GM19463 (cell line): ENCODE results near the gene GAS2L2.

Experiments
- ATAC-seq: cut with Tn5 transposase; IDR thresholded peaks from one replicate; pipeline ENCODE4 v1.9.1; 2021; ENCODE audit warnings: mild to moderate bottlenecking, moderate library complexity; ENCODE audit not compliant: unreplicated experiment

The GAS2L2 gene

DNA sequence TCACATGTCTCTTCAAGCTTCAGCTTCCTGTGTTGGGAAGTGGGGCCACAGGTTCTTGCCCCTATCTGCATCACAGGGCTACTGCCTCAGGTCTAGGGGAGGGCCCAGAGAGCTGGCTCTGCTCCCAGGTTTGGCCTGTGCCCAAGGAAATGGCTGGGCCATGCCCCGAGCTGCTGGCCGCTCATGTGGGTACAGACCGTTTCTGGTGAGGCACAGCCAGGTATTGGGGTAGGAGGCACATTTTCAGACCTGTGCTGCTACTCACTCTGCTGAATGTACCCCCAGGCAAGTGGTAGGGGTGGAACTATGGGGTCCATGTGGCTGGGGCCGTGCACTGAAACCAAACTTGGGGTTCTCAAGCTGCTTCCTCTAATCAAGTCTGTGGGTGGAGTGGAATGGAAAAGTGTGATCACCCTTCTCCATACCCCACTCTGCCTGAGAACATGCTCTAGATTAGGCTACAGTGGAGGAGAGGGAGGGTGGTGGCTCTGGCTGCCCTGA is 4.6 kb downstream of the GAS2L2 start:
- ATAC-seq = no peak

DNA sequence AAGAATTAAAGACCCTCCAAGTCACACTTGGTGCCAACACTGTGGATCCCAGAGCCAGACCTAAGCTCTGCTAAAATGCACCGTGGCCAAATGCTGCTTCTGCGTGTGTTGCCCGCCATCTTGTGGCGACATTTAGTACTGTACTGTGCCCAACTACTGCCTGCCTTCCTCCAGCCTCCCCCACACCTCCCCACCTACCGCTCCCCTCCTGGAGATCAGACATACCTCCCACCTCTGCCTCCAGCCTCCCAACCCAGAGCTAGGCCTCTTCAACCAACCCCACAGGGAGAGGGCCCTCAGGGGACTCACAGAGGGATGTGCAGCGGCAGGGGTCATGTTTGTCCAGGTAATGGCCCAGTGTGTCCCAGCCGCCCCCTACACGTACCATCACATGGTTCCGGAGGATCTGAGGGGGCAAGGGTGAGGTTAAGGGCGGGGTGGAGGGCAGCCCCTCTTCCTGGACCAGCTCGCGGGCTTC is 5.5 kb downstream of the GAS2L2 start:
- ATAC-seq = no peak

DNA sequence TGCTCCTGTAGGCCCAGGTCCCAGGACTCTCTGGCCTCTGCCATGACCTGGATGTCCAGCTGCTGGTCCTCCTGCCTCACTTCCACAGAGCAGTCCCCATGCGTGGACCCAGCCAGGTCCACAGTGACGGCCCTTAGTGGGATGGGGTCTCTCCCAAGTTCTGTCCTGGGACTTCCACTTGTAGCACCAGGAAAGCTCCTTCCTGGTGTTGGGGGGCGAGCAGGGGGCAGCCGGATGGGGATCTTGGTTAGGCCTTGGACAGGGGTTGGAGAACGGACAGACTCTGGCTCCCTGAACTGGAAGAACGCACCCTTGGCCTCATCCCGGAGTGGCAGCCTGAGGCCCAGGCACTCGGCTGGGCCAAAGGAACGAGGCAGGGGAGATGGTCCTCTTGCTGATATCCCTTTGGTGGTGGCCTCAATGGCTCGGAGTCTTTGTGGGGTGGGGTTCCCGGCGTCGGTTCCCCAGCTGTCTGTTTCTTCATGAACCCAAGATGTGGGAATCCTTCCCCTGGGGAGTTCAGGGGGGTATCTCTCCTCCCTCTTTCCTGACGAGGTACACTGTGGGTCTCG is 7.2 kb downstream of the GAS2L2 start:
- no peak for ATAC-seq

DNA sequence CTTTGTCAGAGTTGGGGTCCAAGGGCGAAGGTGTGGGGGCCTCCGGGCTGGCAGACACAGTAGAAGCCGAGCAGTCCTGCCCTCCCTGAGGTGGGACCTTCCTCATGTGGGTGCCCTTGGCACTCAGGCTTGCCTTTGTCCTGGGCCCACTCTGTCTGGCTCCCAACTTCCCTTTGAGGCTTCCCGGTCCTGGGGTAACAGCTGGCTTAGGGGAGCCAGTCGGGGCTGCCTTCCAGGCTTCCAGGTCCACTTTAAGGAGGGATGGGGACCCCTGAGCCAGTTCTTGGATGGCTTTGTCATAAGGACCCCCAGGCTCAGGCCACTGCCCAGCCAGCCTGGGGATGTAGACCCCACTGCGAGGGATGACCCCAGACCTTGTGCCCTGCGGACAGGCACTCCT is 7.8 kb downstream of the GAS2L2 start:
- no peak for ATAC-seq

DNA sequence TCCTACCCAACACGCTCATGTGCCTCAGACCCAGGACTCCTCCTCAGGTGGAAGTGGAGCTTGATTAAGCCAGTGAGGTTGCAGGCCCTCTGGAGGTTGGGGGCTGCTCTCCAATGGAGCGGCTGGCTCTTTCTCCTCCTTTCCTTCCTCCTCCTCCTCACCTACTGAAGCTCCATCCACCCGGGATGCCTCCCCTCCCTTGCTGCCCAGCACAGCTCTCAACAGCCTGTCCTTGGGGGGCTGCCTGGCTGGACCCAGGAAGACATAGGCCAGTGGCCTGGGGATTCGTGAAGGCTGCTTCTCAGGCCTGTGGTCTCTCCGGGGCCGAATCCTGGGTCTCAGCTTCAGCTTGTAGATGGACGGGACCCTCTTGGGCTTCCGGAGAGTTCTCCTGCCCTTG is 8.2 kb downstream of the GAS2L2 start:
- ATAC-seq = no peak

DNA sequence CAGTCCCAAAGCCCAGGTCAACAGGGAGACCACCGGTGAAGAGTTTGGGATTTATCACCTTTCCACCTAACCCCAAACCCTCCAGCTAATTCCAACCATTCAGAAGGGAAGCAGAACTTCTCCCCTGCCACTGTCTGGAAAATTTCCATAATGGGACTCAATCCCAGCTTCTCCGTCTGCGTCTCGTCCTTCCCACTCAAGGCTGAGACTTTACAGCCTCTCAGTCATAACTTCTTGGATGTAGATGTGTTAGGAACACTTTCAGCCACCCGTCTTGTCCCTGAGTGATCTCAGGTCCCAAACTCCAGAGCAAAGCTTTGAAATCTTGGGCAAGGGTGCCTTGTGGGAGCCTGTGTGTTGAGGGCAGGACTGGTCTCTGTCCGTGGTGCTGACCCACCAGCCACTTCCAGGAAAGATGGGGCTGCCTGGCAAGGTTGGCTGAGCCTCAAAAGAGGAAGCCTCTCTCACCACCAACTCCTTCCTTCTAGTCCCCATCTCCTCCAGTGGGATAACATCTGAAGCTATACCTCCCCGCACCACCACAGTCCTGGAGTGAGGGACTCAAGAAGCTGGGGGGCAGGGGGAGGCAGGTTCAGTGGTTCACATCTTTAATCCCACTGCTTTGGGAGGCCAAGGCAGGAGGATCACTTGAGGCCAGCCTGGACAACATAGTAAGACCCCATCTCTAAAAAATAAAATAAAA is 9.3 kb downstream of the GAS2L2 start:
- no peak for ATAC-seq

DNA sequence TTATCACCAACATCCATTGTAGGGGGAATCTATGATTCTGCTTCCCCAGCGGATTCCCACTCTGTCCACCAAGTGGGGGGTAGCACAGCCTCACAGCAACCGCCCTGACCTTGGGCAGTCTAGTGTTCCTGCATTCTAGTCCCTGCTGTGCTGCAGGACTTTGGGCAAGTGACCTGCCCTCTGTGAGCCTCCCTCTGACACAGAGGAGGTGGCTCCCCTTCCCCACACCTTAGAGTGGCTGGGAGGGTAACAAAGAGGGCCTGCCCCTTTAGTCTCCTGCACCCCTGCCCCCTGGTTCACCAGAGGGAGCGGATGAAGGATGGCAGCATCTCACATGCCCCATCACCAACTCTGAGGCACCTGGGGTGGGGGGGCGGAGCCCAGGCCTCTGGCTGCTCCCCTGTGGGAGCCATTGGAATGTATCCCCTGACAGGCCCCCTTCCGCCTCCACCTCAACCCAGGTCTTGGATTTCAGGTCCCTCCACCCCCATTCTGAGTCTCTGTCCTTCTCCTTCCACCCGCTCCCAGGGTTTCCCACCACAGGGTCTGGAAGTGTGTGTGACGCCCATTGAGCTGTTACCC is 10.1 kb downstream of the GAS2L2 start:
- ATAC-seq = no peak

DNA sequence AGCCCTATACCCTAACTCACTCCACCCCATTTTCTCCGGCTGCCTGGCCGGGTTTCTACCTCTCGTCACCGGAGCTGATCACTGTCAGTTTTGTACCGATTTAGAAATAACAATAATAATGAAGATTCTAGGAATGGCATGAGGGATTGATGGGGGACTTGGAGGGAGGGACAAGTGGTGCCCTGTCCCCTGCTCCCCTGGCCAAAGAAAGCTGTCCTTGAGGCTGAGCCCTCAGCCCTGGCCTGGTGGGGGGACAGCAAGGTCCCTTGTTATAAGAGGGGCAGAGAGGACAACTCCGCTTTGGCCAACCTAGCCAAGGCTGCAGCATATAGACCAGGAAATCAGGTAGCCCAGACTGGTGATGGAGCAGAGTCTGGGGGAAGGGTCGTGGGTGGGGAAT is 10.5 kb downstream of the GAS2L2 start:
- no peak for ATAC-seq

DNA sequence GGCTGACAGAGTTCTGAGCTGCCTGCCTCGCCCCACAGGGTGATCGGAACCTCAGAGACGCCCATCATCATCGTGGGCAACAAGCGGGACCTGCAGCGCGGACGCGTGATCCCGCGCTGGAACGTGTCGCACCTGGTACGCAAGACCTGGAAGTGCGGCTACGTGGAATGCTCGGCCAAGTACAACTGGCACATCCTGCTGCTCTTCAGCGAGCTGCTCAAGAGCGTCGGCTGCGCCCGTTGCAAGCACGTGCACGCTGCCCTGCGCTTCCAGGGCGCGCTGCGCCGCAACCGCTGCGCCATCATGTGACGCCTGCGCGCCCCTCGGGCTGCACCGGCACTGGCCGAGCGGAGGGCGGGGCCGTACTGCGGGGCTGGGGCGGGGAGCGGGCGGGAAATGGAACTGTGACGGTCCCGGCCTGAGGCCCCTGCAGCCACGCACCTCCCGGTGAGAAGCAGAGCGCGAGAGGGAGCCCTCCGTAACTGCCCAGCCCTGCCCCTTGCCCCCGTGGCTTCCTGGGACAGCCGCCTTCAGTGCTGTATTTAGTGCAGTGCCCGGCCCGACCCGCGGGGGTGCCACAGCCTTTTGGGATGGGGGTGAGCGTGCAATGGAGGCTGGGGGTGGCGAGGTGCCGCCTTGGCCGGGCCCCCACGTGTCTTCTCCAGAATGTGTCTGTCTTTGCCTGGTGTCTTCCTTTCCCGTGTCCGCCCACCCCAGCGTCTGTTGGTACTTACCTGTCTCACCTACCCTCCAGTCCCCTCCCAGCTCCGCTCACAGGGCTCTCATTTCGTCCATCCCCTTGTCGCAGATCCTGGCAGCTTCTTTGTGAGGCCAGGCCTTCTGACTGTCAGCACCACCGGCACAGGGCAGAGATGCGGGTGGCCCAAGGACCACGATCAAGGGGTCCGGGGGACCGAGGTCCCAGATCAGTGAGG is 11.8 kb downstream of the GAS2L2 start:
- no peak for ATAC-seq

DNA sequence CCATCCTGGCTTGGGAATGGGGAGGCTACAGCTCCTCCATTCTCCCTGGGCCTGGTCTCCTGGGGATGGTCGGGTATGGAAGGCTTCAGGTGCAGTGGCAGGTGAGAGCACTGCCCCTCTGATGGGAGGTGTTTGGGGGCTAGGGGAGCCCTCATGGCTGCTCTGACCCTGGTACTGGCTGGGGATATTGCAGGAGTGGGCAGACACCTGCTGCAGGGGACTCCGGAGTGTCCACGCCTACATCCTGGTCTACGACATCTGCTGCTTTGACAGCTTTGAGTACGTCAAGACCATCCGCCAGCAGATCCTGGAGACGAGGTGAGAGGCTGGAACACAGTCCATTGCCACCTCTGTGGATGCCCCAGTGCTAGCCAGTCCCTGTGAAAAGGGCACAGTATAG is 12.8 kb downstream of the GAS2L2 start:
- ATAC-seq = no peak

DNA sequence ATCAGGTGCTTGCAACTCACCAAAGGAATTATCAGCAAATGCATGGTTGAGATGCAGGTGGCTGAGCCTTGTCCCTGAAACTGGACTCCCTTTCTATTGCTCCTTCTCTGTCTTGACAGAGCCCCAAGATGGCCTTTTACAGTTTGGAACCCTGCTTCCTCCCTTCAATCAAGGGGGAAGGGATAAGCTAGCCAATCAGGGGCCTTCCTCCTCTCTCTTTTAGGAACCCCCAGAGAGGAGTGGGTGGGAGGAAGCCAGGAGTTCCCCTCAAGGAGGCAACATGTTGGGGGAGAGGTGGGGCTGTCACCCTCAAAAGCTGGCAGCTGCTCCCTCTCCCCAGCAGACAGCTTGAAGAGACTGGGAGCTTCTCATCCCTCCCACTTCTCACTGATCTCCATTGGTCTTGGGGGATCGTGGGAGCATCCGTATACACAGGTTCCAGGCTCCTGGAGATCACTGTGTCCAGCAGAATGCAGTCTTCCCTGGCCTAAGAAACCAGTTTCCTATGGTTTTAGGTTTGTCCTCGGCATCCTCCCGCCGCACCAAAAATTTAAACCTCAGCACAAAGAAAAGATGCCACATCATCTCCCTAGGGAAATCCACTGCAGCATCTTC is 14.4 kb downstream of the GAS2L2 start:
- ATAC-seq = no peak

DNA sequence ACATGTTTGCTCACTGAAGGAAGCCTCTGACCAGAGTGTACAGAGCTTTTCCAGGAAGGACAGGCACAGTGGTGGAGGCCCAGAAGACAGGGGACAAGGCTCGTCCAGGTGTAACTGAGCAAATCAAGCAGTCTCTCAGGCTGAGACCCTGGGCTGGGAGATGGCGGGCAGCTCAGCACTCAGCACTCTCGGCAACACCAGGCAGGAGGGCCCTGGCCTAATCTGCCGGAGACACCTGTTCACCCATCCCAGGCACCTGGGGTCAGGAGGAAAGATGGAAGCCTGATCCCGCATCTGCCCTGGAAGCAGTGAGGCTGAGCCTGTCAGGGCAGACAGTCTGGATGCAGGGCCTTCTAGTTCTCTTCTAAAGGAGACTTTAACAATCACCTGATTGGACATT is 16.8 kb downstream of the GAS2L2 start:
- no peak for ATAC-seq

DNA sequence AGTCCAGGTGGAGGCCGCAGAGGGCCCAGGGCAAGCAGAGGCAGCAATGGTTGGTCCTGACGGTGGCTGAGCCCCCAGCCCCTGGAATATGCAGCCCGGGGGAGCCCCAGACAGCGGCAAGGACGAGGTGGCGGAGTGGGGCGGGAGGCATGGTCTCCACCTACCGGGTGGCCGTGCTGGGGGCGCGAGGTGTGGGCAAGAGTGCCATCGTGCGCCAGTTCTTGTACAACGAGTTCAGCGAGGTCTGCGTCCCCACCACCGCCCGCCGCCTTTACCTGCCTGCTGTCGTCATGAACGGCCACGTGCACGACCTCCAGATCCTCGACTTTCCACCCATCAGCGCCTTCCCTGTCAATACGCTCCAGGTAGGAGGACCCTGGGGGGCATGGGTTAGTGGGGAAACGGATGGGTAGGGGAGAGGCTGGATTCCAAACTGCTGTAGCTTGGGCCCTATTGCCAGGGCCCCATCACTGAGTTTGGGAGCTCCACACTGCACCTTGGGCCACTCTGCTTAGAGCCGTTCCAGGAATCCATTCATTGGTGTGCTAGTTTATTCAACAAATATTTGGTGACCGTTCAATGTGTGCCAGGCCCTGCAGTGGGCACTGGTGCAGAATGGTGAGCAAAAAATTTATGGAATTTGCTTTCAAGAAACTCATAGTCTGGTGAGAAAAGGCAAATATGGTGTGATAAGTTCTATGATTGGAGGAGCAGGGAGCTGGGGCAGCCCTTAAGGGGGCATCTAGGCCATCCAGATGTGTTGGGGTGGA is 17.8 kb downstream of the GAS2L2 start:
- no peak for ATAC-seq

DNA sequence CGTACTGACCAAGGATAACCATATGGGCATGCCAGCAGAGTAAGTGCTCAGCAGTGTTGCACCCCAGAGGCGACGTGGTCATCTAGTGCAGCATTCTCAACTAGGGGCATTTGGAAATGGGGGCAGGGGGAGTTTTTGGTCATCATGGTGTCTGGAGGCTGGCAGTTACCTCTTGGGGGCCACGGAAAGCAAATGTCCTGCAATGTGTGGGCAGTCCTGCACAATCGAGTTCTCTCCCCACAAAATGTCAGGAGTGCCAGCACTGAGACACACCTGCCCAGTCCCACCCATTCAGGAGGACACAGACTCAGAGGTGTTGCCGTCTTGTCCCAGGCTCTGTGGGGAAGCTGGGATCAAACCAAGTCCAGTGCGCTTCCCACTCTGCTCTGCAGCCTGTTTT is 18.6 kb downstream of the GAS2L2 start:
- no peak for ATAC-seq

DNA sequence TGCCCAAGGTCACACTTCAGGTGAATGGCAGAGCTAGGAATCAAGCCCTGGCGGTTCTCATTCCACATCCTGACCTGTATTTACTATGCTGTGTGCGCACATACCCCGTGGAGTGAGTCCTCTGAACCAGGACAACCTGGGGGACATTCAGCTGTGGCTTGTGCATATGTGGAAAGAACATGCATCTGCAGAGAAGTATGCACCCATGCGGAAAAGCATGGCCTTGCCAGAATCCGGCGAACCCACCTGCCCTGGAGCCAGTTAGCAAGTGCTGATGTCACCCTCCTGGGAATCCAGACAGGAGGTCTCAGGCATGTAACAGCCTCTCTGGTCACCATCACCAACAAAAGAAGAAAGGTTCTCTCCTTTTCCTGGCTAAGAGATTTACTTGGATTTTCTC is 19.7 kb downstream of the GAS2L2 start:
- ATAC-seq = no peak

DNA sequence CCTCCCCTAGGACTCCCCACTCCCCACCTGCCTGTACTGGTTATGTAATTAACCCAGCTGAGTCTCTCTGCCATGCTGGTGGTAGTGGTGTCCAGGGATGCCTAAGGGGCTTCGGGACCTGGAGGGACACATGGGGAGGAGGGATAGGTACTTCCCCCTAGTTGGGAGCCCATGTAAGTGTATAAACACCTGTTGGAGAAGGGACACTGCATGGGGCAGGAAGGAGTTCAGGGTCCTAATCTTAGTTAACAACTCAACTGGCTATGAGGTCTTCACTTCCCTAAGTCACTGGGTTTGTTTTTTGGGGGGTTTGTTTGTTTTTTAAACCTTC is 20.3 kb downstream of the GAS2L2 start:
- no peak for ATAC-seq

DNA sequence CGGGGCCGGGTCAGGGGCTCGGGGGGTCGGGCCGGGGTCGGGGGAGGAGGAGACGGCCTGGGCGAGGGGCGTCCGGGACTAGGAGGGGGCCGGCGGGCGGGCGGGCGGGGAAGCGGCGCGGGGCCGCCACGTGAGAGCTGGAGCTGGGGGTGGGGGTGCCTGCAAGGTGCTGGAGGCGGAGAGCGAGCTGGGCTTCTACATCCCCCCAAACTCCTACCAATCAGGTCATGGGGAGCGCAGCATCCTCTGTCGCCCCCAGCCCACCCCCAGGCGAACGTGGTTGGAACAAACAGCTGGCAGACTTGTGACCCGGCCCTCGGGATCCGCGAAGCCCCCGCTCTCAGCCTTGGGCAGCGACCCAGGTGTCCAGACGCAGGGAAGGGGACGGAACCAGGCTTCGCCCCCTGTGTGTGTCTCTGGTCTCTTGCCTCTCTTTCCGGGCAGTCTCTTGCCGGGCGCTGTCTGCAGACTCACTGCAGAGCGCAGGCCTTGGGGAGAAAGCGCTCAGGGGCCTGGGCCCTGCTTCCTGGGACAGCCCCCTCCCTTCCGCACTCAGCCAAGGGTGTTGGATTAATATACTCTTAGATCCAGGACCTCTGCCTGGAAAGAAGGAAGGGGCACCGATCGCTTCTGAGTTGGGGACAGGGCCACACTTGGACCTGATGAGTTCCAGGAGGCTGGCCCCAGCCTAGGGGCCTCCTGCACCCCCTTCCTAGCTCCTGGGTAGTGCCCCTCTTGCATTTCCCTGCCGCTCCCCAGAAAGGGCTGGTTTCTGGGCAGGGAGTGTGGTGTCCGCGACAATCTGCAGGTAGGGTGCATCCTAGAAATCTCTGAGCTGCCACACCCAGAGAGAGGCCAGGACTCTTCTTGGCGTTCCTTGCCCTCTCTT is 20.9 kb downstream of the GAS2L2 start:
- ATAC-seq = no peak

DNA sequence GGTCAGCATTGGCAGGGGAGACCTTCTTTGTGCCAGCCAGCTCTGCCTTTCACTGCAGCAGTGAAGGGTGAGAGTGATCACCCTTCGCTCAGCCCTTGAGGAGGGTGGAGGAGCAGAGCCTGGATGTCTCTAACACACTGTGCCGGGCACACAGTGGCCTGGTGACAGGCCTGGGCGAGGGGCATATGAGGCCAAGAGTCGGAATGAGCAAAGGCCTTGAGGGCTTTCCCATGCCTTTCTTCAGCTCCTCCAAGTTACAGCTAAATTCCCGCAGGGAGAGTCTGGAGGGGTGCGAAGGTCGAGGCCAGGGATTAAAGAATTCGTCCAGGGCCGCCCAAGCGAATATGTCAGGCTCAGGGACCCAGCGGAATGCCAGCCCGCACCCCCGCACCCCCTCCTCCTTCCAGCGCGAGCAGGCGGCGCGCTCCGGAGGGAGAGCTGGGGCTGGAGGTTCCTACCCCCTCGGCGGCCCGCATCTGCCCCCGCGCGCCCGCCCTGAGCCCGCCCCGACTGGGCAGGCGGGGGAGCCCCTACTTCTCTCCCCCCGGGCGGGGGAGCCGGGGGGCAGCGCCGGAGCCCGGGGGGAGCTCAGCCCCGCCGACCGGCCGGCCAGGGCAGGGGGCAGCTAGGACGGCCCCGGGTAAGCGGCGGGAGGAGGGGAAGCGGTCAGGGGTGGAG is 21.7 kb downstream of the GAS2L2 start, which contains the start of gene RASL10B:
Gene RASL10B, plus strand, starts transcription at position 401 of the 678 bp plus-strand sequence. CDS start 3,546 bp downstream, outside the sequence.
- no peak for ATAC-seq
